ENCODE data around the gene TFCP2. TPM values are rescaled to one million over a fixed set of nuclear protein-coding genes. Genes with fewer than 3 reads are reported as not detected.

TFCP2 gene
- total RNA-seq, 1 experiment from 2014 or later: 25.7 TPM

DNA sequence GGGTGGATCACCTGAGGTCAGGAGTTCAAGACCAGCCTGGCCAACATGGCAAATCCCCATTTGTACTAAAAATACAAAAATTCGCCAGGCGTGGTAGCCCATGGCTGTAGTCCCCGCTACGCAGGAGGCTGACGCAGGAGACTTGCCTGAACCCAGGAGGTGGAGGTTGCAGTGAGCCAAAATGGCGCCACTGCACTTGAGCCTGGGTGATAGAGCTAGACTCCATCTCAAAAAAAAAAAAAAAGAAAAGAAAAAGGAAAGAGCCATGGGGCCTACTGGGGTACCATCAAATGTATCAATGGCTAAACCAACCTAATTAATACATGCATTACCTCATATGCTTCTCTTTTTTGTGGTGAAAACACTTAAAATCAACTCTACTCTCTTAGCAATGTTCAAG is 10.7 kb downstream of the TFCP2 start:
- H3K9me2 ChIP-seq (ENCODE audit: insufficient read depth): no peaks in the 10 kb centered on the region
- no peaks in the 10 kb centered on the region for H3K36me3 ChIP-seq (ENCODE audit: low read depth)
- intact Hi-C loops (cut with micrococcal nuclease; ENCODE audit: unreplicated experiment): no loop called here
- ChIA-PET POLR2A (ENCODE audit: unreplicated experiment) (no interaction called here), CTCF (interaction anchor here (0.6 kb wide), 1 partner anchor 176 kb away, joined by 3 read pairs; no protein-coding TSS in a partner anchor)
- no peaks in the 10 kb centered on the region for H3K4me1 ChIP-seq (replicated peaks; ENCODE audit: insufficient read depth)
- no peaks in the 10 kb centered on the region for H3F3A ChIP-seq (ENCODE audit: insufficient read depth, low read depth)
- no peaks in the 10 kb centered on the region for H3K9me3 ChIP-seq (ENCODE audit: insufficient read depth, low read depth)
- BruUV-seq (replicated peaks): no TSS peak
- peaks cover 3% of the 10 kb centered on the region for H4K20me1 ChIP-seq (ENCODE audit: insufficient read depth)
- no peak overlapping the region for H3K4me3 ChIP-seq
- DNase-seq: no peak
- no peaks in the 10 kb centered on the region for H3K27me3 ChIP-seq (ENCODE audit: insufficient read depth, low read depth)
- H3K4me2 ChIP-seq: no peak overlapping the region
- H3K27ac ChIP-seq: no peak overlapping the region
- peaks cover 45% of the 10 kb centered on the region for H3K79me2 ChIP-seq (ENCODE audit: low read depth)
- TF ChIP-seq, protein P1, sequence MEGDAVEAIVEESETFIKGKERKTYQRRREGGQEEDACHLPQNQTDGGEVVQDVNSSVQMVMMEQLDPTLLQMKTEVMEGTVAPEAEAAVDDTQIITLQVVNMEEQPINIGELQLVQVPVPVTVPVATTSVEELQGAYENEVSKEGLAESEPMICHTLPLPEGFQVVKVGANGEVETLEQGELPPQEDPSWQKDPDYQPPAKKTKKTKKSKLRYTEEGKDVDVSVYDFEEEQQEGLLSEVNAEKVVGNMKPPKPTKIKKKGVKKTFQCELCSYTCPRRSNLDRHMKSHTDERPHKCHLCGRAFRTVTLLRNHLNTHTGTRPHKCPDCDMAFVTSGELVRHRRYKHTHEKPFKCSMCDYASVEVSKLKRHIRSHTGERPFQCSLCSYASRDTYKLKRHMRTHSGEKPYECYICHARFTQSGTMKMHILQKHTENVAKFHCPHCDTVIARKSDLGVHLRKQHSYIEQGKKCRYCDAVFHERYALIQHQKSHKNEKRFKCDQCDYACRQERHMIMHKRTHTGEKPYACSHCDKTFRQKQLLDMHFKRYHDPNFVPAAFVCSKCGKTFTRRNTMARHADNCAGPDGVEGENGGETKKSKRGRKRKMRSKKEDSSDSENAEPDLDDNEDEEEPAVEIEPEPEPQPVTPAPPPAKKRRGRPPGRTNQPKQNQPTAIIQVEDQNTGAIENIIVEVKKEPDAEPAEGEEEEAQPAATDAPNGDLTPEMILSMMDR (conservative IDR thresholded peaks at IDR 0.05): no peak
- no peak for TF ChIP-seq EZH2 (IDR thresholded peaks at IDR 0.05; ENCODE audit: low read depth)
- H2AFZ ChIP-seq: no peak overlapping the region

DNA sequence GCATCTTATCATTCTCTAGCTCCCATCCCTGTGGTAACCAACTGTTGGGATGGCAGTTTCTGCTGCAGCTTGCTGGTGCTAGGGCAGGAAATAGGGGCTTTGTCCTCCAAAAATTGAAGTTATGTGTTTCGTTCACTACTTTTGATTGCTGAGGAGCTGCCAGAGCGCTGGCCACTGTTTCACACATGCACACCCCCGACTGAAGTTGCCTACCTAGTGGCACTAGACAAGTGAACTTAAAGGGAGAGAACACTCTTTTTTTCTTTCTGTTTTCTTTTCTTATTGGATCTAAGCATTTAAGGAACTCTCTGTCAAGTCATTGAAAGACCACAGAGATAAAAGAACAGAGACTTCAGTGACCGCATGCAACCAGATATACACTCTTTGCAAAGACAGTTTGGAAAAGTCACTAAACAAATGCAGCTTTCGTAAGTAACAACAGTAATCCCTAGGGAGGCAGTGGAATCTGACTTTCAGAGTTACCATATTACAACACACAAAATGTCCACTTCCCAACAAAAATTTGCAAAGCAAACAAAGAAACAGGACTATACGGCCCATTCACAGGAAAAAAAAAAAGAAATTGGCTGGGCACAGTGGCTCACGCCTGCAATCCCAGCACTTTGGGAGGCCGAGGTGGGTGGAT is 12.0 kb downstream of the TFCP2 start:
- no TSS peak for BruUV-seq (replicated peaks)
- H3K4me2 ChIP-seq: no peak overlapping the region
- intact Hi-C loops (cut with micrococcal nuclease; ENCODE audit: unreplicated experiment): no loop called here
- no peaks in the 10 kb centered on the region for H3K9me3 ChIP-seq (ENCODE audit: insufficient read depth, low read depth)
- TF ChIP-seq, protein P1 (conservative IDR thresholded peaks at IDR 0.05): no peak
- TF ChIP-seq EZH2 (IDR thresholded peaks at IDR 0.05; ENCODE audit: low read depth): no peak
- H3K27ac ChIP-seq: no peak overlapping the region
- DNase-seq: no peak
- no peak overlapping the region for H2AFZ ChIP-seq
- no peaks in the 10 kb centered on the region for H3K27me3 ChIP-seq (ENCODE audit: insufficient read depth, low read depth)
- H3K36me3 ChIP-seq (ENCODE audit: low read depth): no peaks in the 10 kb centered on the region
- H3K9me2 ChIP-seq (ENCODE audit: insufficient read depth): no peaks in the 10 kb centered on the region
- no peak overlapping the region for H3K4me3 ChIP-seq
- no peaks in the 10 kb centered on the region for H3F3A ChIP-seq (ENCODE audit: insufficient read depth, low read depth)
- peaks cover 3% of the 10 kb centered on the region for H4K20me1 ChIP-seq (ENCODE audit: insufficient read depth)
- no peaks in the 10 kb centered on the region for H3K4me1 ChIP-seq (replicated peaks; ENCODE audit: insufficient read depth)
- ChIA-PET CTCF (interaction anchor here (0.6 kb wide), 1 partner anchor 8 kb away, joined by 6 read pairs; no protein-coding TSS in a partner anchor), POLR2A (ENCODE audit: unreplicated experiment) (interaction anchor here (0.6 kb wide), 1 partner anchor 66 kb away, joined by 3 read pairs; no protein-coding TSS in a partner anchor)
- H3K79me2 ChIP-seq (ENCODE audit: low read depth): peaks cover 38% of the 10 kb centered on the region

DNA sequence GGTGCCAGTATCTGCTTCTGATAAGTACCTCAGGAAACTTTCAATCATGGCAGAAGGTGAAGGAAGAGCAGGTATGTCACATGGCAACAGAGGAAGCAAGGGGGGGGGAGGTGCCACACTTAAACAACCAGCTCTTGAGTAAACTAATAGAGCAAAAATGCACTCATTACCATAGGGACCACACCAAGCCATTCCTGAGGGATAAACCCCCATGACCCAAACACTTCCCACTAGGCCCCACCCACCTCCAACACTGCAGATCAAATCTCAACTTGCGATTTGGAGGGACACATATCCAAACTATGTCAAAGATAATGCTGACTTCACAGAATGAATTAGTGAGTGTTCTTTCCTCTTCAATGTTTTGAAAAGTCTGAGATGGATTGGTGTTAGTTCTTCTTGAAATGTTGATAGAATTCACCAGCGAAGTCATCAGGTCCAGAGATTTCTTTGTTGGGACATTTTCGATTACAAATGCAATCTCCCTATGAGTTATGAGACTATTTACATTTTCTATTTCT is 16.6 kb downstream of the TFCP2 start:
- Histone ChIP-seq H3K27me3 (ENCODE audit: insufficient read depth, low read depth) (no peaks in the 10 kb centered on the region), H3K9me3 (ENCODE audit: insufficient read depth, low read depth) (no peaks in the 10 kb centered on the region), H3K79me2 (ENCODE audit: low read depth) (0 out of 2 replicates have a peak, but pooled peaks cover 3% of the 10 kb centered on the region), H4K20me1 (ENCODE audit: insufficient read depth) (no peaks in the 10 kb centered on the region; the same call in none of the 2 replicates), H3K27ac (no peak overlapping the region), H3K36me3 (ENCODE audit: low read depth) (no peaks in the 10 kb centered on the region), H3K4me1 (replicated peaks; ENCODE audit: insufficient read depth) (no peaks in the 10 kb centered on the region), H2AFZ (no peak overlapping the region), H3F3A (ENCODE audit: insufficient read depth, low read depth) (no peaks in the 10 kb centered on the region), H3K4me3 (no peak overlapping the region), H3K4me2 (no peak overlapping the region), H3K9me2 (ENCODE audit: insufficient read depth) (no peaks in the 10 kb centered on the region)
- CTCF ChIA-PET: no interaction called here
- no TSS peak for BruUV-seq (replicated peaks)
- no peak for DNase-seq
- no peak for TF ChIP-seq EZH2 (IDR thresholded peaks at IDR 0.05; ENCODE audit: low read depth)
- TF ChIP-seq, protein P1 (conservative IDR thresholded peaks at IDR 0.05): no peak
- POLR2A ChIA-PET (ENCODE audit: unreplicated experiment): no interaction called here
- intact Hi-C loops (cut with micrococcal nuclease; ENCODE audit: unreplicated experiment): no loop called here
